ENCODE measurements around the gene CHMP4A. TPM values are rescaled to one million over a fixed set of nuclear protein-coding genes. Genes with fewer than 3 reads are reported as not detected.

The CHMP4A gene
- total RNA-seq, 1 donor from 2014 or later: 32.2 TPM

DNA sequence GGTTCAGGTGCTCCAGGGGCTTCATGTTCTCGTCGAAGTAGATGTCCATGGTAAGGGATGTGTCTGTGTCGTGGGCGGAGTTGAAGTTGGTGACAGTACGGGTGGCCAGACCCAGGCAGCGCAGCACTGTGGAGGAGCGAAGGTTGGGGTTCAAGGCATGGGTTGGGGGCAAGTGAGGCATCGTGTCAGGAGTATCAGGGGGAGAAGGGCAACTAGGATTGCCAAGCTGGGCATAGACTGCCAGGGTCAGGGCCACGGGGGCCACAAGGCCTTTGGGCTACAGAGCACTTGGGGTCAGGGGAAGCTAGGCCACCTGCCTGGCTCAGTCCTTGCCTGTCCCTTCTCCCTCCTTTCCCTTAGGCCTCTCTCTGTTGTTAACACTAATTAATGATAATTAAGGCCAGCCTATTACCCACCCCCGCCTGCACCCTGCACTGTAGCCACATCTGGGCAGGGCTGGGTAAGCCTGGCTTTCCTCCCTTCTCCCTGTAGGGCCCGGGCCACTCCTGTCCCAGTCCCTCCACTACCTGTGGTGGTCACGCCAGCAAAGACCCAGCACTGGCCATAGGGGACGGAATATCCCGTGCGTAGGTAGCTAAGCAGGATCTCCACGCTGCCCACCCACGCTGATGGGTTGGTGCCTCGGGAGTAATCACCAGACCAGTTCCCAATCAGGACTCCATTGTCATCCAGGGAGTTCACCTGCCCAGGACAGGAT, 45.4 kb upstream of the CHMP4A start:
- Mint-ChIP-seq H3K9me3 (ENCODE audit: unreplicated experiment) (no peaks in the 10 kb centered on the region), H3K36me3 (ENCODE audit: low read depth, unreplicated experiment) (peaks cover 25% of the 10 kb centered on the region), H3K27ac (ENCODE audit: unreplicated experiment) (no peak overlapping the region), H3K4me3 (ENCODE audit: unreplicated experiment) (no peak overlapping the region), H3K4me1 (ENCODE audit: low read depth, unreplicated experiment) (peaks cover 5% of the 10 kb centered on the region), H3K27me3 (ENCODE audit: low read depth, unreplicated experiment) (peaks cover 8% of the 10 kb centered on the region)
- Histone ChIP-seq H3K9me3 (ENCODE audit: insufficient read depth, low read depth, low read length) (no peaks in the 10 kb centered on the region), H3K4me2 (ENCODE audit: low read length) (no peak overlapping the region), H2AFZ (ENCODE audit: low read depth, low read length) (no peak overlapping the region), H3K27me3 (ENCODE audit: insufficient read depth, low read length) (no peaks in the 10 kb centered on the region), H4K20me1 (ENCODE audit: insufficient read depth, low read length) (no peaks in the 10 kb centered on the region), H3K79me2 (ENCODE audit: insufficient read depth, low read length) (no peaks in the 10 kb centered on the region), H3K27ac (ENCODE audit: low read depth, low read length) (no peak overlapping the region), H3K36me3 (ENCODE audit: insufficient read depth, low read length) (no peaks in the 10 kb centered on the region), H3K9ac (ENCODE audit: low read length) (no peak overlapping the region), H3K4me1 (ENCODE audit: insufficient read depth, low read length) (peaks cover 3% of the 10 kb centered on the region), H3K4me3 (ENCODE audit: insufficient read depth, low read depth, low read length) (no peak overlapping the region)
- no peak for FAIRE-seq
- TF ChIP-seq EZH2 (IDR thresholded peaks at IDR 0.05; ENCODE audit: insufficient read depth, low read length): no peak
- TF ChIP-seq, protein P1, sequence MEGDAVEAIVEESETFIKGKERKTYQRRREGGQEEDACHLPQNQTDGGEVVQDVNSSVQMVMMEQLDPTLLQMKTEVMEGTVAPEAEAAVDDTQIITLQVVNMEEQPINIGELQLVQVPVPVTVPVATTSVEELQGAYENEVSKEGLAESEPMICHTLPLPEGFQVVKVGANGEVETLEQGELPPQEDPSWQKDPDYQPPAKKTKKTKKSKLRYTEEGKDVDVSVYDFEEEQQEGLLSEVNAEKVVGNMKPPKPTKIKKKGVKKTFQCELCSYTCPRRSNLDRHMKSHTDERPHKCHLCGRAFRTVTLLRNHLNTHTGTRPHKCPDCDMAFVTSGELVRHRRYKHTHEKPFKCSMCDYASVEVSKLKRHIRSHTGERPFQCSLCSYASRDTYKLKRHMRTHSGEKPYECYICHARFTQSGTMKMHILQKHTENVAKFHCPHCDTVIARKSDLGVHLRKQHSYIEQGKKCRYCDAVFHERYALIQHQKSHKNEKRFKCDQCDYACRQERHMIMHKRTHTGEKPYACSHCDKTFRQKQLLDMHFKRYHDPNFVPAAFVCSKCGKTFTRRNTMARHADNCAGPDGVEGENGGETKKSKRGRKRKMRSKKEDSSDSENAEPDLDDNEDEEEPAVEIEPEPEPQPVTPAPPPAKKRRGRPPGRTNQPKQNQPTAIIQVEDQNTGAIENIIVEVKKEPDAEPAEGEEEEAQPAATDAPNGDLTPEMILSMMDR (IDR thresholded peaks at IDR 0.05; ENCODE audit: insufficient read depth, low read depth, low read length): no peak
- no peak for DNase-seq (ENCODE audit: low read depth)

DNA sequence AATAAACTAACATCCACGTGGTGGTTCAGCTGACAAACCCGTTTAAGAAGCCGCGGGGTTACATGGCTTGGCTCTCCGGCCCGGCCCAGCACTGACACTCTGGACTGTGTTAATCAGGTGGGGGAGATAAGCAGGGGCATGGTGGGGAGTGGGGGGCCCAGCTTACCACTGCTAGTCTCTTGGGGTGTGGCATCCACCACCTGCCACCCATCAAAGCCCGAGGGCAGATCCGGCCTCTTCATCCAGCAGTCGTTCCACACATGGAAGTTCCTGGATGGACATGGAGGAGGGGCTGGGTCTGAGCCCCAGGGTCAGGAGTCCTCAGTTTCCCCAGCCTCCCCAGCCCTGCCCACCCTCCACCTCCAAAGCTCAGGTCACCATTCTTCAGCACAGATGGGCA, 44.8 kb upstream of the CHMP4A start:
- no peak overlapping the region for H3K27ac Mint-ChIP-seq (ENCODE audit: unreplicated experiment)
- no peak for FAIRE-seq

More for the DNA sequence above, 44.8 kb upstream of the CHMP4A start:
- Mint-ChIP-seq H3K4me1 (ENCODE audit: low read depth, unreplicated experiment) (peaks cover 5% of the 10 kb centered on the region), H3K27me3 (ENCODE audit: low read depth, unreplicated experiment) (peaks cover 8% of the 10 kb centered on the region), H3K36me3 (ENCODE audit: low read depth, unreplicated experiment) (peaks cover 25% of the 10 kb centered on the region), H3K4me3 (ENCODE audit: unreplicated experiment) (no peak overlapping the region), H3K9me3 (ENCODE audit: unreplicated experiment) (no peaks in the 10 kb centered on the region)
- H2AFZ ChIP-seq (ENCODE audit: low read depth, low read length): no peak overlapping the region
- no peak for TF ChIP-seq EZH2 (IDR thresholded peaks at IDR 0.05; ENCODE audit: insufficient read depth, low read length)
- TF ChIP-seq, protein P1 (IDR thresholded peaks at IDR 0.05; ENCODE audit: insufficient read depth, low read depth, low read length): no peak
- no peak overlapping the region for H3K4me3 ChIP-seq (ENCODE audit: insufficient read depth, low read depth, low read length)
- no peaks in the 10 kb centered on the region for H3K79me2 ChIP-seq (ENCODE audit: insufficient read depth, low read length)
- no peak for DNase-seq (ENCODE audit: low read depth)
- H3K9ac ChIP-seq (ENCODE audit: low read length): no peak overlapping the region
- no peak overlapping the region for H3K27ac ChIP-seq (ENCODE audit: low read depth, low read length)
- H3K4me1 ChIP-seq (ENCODE audit: insufficient read depth, low read length): peaks cover 3% of the 10 kb centered on the region
- no peaks in the 10 kb centered on the region for H3K36me3 ChIP-seq (ENCODE audit: insufficient read depth, low read length)
- H3K27me3 ChIP-seq (ENCODE audit: insufficient read depth, low read length): no peaks in the 10 kb centered on the region
- H3K9me3 ChIP-seq (ENCODE audit: insufficient read depth, low read depth, low read length): no peaks in the 10 kb centered on the region
- H4K20me1 ChIP-seq (ENCODE audit: insufficient read depth, low read length): no peaks in the 10 kb centered on the region
- no peak overlapping the region for H3K4me2 ChIP-seq (ENCODE audit: low read length)

Data from astrocyte (in vitro differentiated cells and primary cell).